ENCODE data around the gene KCNK7.

DNA sequence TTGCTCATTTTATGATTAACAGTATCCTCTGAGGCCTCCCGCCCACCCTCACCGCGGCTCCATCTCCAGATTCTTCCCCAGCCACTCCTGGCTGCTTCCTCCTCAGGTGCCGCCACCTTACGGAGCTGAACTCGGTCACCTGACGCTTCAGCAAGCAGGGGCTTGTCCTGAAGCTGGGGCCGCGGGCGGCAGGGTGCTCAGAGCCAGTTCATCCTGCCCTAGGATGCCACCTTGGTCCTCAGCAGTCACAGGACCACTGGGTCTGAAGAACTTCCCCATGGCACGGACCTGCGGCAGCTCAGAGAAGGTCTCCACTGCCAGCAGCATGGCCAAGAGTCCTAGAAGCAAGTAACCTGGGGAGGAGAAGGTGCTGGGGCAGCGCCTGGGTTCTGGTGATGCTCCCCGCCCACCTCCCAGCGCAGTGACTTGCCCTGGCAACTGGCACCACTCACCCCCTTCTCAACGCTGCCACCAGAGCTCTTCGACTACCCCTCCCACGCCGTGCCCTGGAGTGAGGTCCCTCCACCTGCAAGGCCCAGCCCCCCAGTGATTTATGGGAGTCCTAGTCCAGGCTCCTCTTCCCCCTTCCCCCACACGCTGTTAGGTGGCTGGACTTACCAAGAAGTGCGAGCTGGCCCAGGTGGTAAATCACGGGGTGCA, 2.6 kb downstream of the KCNK7 start:
- no peak for TF ChIP-seq POLR2A (IDR thresholded peaks at IDR 0.05; ENCODE audit: low read length)
- TF ChIP-seq GATA1 (IDR thresholded peaks at IDR 0.05; ENCODE audit: low read depth, low read length), result no peak

All from erythroblast (primary cell).